Peyer's patch (tissue), 4 donors: Measurements from ENCODE around the gene OR13C2. TPM values are rescaled to one million over a fixed set of nuclear protein-coding genes. Genes with fewer than 3 reads are reported as not detected.

Experiments
- DNase-seq, 3 donors: peaks; one replicate each; pipeline ENCODE4 v3.0.0-alpha.2; 2017 to 2019
- H3K27ac ChIP-seq, 4 donors: fragments of 200-600 bp; sonication (generic); one replicate each; pipeline ENCODE4 v1.5.1; 2016 to 2019
- H3K27me3 ChIP-seq, 2 donors: fragments of 200-600 bp; sonication (generic); one replicate each; pipeline ENCODE4 v1.5.1; 2019
- H3K36me3 ChIP-seq, 3 donors: fragments of 200-600 bp; sonication (generic); one replicate each; pipeline ENCODE4 v1.5.1; 2016 to 2019
- H3K4me1 ChIP-seq, 4 donors: fragments of 200-600 bp; sonication (generic); one replicate each; pipeline ENCODE4 v1.5.1; 2016 to 2019
- H3K4me3 ChIP-seq, 4 donors: fragments of 200-600 bp; sonication (generic); 1 replicate in 3 of 4; 2 replicates in 1 of 4; pipeline ENCODE4 v1.5.1; 2016 to 2019; ENCODE audit warnings: mild to moderate bottlenecking in 1 of 4
- H3K9me3 ChIP-seq, 4 donors: fragments of 200-600 bp; sonication (generic); one replicate each; pipeline ENCODE4 v1.5.1; 2016 to 2019; ENCODE audit warnings: mild to moderate bottlenecking in 1 of 4
- POLR2A ChIP-seq, 2 donors: fragments of 450-650 bp; IDR thresholded peaks; one replicate each; pipeline ENCODE4 v1.5.1; 2017; ENCODE audit warnings: antibody characterized with exemption in 2 of 2, mild to moderate bottlenecking in 2 of 2, moderate library complexity in 2 of 2
- total RNA-seq, 4 donors: library from RNA; depleted of rRNA; stranded (reverse); fragments of >200 nt; gene quantifications; one replicate each; pipeline ENCODE4 v1.1.0, GENCODE V29; 2016
- TF ChIP-seq, protein P1 (sequence below), 6 experiments: fragments of 450-650 bp in 4 of 6; fragments of 200-600 bp in 2 of 6; sonication (generic) in 1 of 6; IDR thresholded peaks; one replicate each; pipeline ENCODE4 v1.5.1; 2017 to 2019; ENCODE audit warnings: antibody characterized with exemption in 6 of 6, mild to moderate bottlenecking in 3 of 6, moderate library complexity in 1 of 6

The OR13C2 gene
- total RNA-seq, 4 donors from 2014 or later, result not detected

GRCh38 chr9:104586496-104587180, 18.8 kb downstream of the OR13C2 start:
- TF ChIP-seq POLR2A (IDR thresholded peaks at IDR 0.05), result no peak
- TF ChIP-seq, protein P1, sequence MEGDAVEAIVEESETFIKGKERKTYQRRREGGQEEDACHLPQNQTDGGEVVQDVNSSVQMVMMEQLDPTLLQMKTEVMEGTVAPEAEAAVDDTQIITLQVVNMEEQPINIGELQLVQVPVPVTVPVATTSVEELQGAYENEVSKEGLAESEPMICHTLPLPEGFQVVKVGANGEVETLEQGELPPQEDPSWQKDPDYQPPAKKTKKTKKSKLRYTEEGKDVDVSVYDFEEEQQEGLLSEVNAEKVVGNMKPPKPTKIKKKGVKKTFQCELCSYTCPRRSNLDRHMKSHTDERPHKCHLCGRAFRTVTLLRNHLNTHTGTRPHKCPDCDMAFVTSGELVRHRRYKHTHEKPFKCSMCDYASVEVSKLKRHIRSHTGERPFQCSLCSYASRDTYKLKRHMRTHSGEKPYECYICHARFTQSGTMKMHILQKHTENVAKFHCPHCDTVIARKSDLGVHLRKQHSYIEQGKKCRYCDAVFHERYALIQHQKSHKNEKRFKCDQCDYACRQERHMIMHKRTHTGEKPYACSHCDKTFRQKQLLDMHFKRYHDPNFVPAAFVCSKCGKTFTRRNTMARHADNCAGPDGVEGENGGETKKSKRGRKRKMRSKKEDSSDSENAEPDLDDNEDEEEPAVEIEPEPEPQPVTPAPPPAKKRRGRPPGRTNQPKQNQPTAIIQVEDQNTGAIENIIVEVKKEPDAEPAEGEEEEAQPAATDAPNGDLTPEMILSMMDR (IDR thresholded peaks at IDR 0.05), result no peak
- no peak overlapping the region for H3K27ac ChIP-seq
- H3K27me3 ChIP-seq, result no peaks in the 10 kb centered on the region
- no peak for DNase-seq
- H3K36me3 ChIP-seq, result no peaks in the 10 kb centered on the region
- no peak overlapping the region for H3K4me3 ChIP-seq
- H3K4me1 ChIP-seq, result no peaks in the 10 kb centered on the region
- H3K9me3 ChIP-seq, result no peaks in the 10 kb centered on the region

DNA sequence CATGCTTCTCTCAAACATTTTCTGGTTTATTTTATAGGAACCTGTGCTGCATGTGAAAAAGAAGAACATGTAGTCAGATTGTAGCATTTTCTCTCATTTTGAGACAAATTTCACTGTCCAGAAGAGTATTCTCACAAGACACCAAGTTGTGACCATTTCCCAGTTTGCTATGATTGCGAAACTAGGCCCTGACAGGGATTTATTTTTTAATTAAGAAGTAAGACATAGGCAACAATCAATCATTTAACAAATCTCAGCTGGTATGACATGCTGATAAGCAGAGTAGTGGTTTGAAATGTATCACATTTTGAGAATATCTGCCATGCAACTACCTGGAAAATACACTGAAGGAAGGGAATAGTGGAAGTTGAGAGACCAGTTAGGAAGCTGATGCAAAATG, 24.9 kb downstream of the OR13C2 start:
- H3K9me3 ChIP-seq, result no peaks in the 10 kb centered on the region
- H3K27me3 ChIP-seq, result no peaks in the 10 kb centered on the region
- no peak for TF ChIP-seq POLR2A (IDR thresholded peaks at IDR 0.05)
- TF ChIP-seq, protein P1 (IDR thresholded peaks at IDR 0.05), result no peak
- H3K4me3 ChIP-seq, result no peak overlapping the region
- DNase-seq, result no peak
- H3K27ac ChIP-seq, result no peak overlapping the region
- no peaks in the 10 kb centered on the region for H3K4me1 ChIP-seq
- H3K36me3 ChIP-seq, result no peaks in the 10 kb centered on the region

GRCh38 chr9:104577263-104577662, 28.2 kb downstream of the OR13C2 start:
- DNase-seq, result no peak

DNA sequence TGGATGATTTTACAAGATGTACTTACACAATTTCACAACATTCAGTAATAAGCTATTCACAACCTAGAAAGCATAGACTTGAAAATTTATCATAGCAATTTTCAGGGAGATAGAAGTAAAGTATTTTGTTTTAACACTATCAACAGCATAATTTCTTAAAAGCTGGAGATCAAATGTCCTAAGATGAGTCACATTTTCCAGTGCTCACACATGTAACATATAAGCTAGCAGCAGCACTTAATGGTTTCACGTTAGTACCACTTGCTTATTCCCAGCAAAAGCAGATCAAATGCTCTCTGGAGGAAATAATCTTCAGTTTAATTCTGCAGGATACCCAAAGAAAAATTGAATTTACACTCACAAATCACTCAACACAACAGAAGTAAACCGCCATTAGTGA, 30.0 kb downstream of the OR13C2 start:
- H3K36me3 ChIP-seq, result no peaks in the 10 kb centered on the region
- H3K9me3 ChIP-seq, result no peaks in the 10 kb centered on the region
- no peak for DNase-seq
- no peaks in the 10 kb centered on the region for H3K27me3 ChIP-seq
- no peak for TF ChIP-seq POLR2A (IDR thresholded peaks at IDR 0.05)
- TF ChIP-seq, protein P1 (IDR thresholded peaks at IDR 0.05), result no peak
- H3K4me3 ChIP-seq, result no peak overlapping the region
- no peaks in the 10 kb centered on the region for H3K4me1 ChIP-seq
- H3K27ac ChIP-seq, result no peak overlapping the region

More at GRCh38 chr9:104577263-104577662, 28.2 kb downstream of the OR13C2 start:
- TF ChIP-seq POLR2A (IDR thresholded peaks at IDR 0.05), result no peak
- TF ChIP-seq, protein P1 (IDR thresholded peaks at IDR 0.05), result no peak
- Histone ChIP-seq H3K27me3 (no peaks in the 10 kb centered on the region), H3K4me3 (no peak overlapping the region), H3K36me3 (no peaks in the 10 kb centered on the region), H3K4me1 (no peaks in the 10 kb centered on the region), H3K9me3 (no peaks in the 10 kb centered on the region), H3K27ac (no peak overlapping the region)

GRCh38 chr9:104572612-104573011, 32.8 kb downstream of the OR13C2 start:
- no peak for DNase-seq
- H3K9me3 ChIP-seq, result no peaks in the 10 kb centered on the region
- H3K27me3 ChIP-seq, result no peaks in the 10 kb centered on the region
- no peaks in the 10 kb centered on the region for H3K36me3 ChIP-seq
- no peaks in the 10 kb centered on the region for H3K4me1 ChIP-seq
- no peak for TF ChIP-seq POLR2A (IDR thresholded peaks at IDR 0.05)
- H3K27ac ChIP-seq, result no peak overlapping the region
- H3K4me3 ChIP-seq, result no peak overlapping the region

- Histone ChIP-seq H3K27me3 (no peaks in the 10 kb centered on the region), H3K9me3 (no peaks in the 10 kb centered on the region), H3K4me1 (no peaks in the 10 kb centered on the region), H3K36me3 (no peaks in the 10 kb centered on the region), H3K27ac (no peak within 1 kb of the TSS), H3K4me3 (no peak within 1 kb of the TSS)
- no peak for TF ChIP-seq POLR2A (IDR thresholded peaks at IDR 0.05)
- TF ChIP-seq, protein P1 (IDR thresholded peaks at IDR 0.05), result no peak
- DNase-seq, result no peak
These were observed 36.6 kb downstream of the OR13C2 start, which contains the start of gene OR13C8 for GRCh38 chr9:104568868-104569267. OR13C8 (plus strand) TSS chr9:104569168; CDS start chr9:104569168, 0 bp downstream.
